ENCODE results near the gene BRINP2. TPM values are rescaled to one million over a fixed set of nuclear protein-coding genes. Genes with fewer than 3 reads are reported as not detected.

BRINP2 gene
- total and polyA plus RNA-seq, 4 donors, result 0.04 to 0.15 (median 0.05) TPM

DNA sequence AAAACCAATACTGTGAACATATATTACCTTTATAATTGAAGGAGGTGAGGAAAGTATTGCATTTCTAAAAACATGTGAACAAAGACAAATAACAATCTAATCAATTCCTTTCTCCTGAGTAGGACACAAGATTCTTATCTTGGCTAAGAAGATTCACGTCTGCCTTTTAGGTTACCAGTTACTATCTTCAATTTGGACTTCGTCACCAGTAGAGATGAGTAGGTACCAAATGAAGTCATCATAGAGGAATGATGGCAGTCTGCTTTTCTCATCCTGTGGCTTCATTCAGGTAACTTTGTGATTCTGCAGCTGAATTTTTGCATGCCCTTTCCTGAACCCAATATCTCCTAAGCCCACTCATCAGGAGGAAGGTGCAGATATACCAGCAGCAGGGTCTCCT lies 38.6 kb upstream of the BRINP2 start:
- TF ChIP-seq, protein P1, sequence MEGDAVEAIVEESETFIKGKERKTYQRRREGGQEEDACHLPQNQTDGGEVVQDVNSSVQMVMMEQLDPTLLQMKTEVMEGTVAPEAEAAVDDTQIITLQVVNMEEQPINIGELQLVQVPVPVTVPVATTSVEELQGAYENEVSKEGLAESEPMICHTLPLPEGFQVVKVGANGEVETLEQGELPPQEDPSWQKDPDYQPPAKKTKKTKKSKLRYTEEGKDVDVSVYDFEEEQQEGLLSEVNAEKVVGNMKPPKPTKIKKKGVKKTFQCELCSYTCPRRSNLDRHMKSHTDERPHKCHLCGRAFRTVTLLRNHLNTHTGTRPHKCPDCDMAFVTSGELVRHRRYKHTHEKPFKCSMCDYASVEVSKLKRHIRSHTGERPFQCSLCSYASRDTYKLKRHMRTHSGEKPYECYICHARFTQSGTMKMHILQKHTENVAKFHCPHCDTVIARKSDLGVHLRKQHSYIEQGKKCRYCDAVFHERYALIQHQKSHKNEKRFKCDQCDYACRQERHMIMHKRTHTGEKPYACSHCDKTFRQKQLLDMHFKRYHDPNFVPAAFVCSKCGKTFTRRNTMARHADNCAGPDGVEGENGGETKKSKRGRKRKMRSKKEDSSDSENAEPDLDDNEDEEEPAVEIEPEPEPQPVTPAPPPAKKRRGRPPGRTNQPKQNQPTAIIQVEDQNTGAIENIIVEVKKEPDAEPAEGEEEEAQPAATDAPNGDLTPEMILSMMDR (IDR thresholded peaks at IDR 0.05; ENCODE audit: control extremely low read depth, extremely low read depth), result no peak
- H3K4me1 ChIP-seq (ENCODE audit: control insufficient read depth in 5 of 5, insufficient read depth in 5 of 5, low read length in 5 of 5), result no peaks in the 10 kb centered on the region
- H3K9ac ChIP-seq (ENCODE audit: insufficient read depth in 1 of 2, low read length in 2 of 2), result no peak overlapping the region
- H3K27ac ChIP-seq (ENCODE audit: low read depth in 1 of 2, low read length in 1 of 2), result no peak overlapping the region
- no peaks in the 10 kb centered on the region for H3K36me3 ChIP-seq (ENCODE audit: control insufficient read depth in 4 of 4, insufficient read depth in 4 of 4, low read length in 4 of 4)
- no peak overlapping the region for H3K4me3 ChIP-seq
- DNase-seq, result no peak
- peaks cover 0 to 3% (median 0%) of the 10 kb centered on the region in 4 donors for H3K9me3 ChIP-seq (ENCODE audit: control insufficient read depth in 4 of 4, insufficient read depth in 3 of 4, low read length in 3 of 4)
- 84 to 86% methylated on average over 2 of the region's 2 CpGs for WGBS, 2 donors
- no peaks in the 10 kb centered on the region for H3K27me3 ChIP-seq (ENCODE audit: control insufficient read depth in 3 of 3, insufficient read depth in 3 of 3, low read length in 2 of 3)
- no peak for ATAC-seq (ENCODE audit: insufficient read depth, low FRiP score)

DNA sequence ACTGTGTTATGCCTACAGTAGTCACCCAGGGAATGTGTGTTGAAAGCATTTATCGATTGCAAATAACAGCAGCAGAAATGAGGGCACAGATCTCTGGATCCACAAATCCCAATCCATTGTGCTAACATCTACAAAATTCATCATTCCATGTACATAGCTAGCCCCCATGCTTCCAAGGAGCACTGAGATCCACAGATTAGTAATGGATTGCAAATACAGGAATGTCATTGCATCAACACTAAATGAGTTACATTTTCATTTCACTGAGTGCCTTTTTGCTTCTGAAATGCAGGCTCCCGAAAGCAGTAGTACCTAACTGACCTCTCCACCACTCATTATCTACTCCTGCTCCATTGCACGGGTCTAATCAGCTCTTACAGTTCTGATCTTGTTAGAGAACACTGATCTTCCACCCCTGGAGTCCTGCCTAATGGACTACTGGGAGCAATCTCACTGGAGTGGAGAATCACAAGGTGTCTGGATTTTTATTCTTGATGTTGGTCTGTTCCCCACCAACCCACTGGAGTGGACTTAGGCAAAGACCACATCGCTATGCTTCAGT lies 36.7 kb upstream of the BRINP2 start:
- no peaks in the 10 kb centered on the region for H3K9me3 ChIP-seq (ENCODE audit: control insufficient read depth in 4 of 4, insufficient read depth in 3 of 4, low read length in 3 of 4)
- ATAC-seq (ENCODE audit: insufficient read depth, low FRiP score) (no peak), DNase-seq (no peak)
- H3K27me3 ChIP-seq (ENCODE audit: control insufficient read depth in 3 of 3, insufficient read depth in 3 of 3, low read length in 2 of 3), result no peaks in the 10 kb centered on the region
- H3K27ac ChIP-seq (ENCODE audit: low read depth in 1 of 2, low read length in 1 of 2), result no peak overlapping the region
- TF ChIP-seq, protein P1 (IDR thresholded peaks at IDR 0.05; ENCODE audit: control extremely low read depth, extremely low read depth), result no peak
- no peak overlapping the region for H3K4me3 ChIP-seq
- 78 to 85% methylated on average over 4 of the region's 4 CpGs for WGBS, 2 donors
- no peaks in the 10 kb centered on the region for H3K4me1 ChIP-seq (ENCODE audit: control insufficient read depth in 5 of 5, insufficient read depth in 5 of 5, low read length in 5 of 5)
- no peaks in the 10 kb centered on the region for H3K36me3 ChIP-seq (ENCODE audit: control insufficient read depth in 4 of 4, insufficient read depth in 4 of 4, low read length in 4 of 4)
- H3K9ac ChIP-seq (ENCODE audit: insufficient read depth in 1 of 2, low read length in 2 of 2), result no peak overlapping the region

DNA sequence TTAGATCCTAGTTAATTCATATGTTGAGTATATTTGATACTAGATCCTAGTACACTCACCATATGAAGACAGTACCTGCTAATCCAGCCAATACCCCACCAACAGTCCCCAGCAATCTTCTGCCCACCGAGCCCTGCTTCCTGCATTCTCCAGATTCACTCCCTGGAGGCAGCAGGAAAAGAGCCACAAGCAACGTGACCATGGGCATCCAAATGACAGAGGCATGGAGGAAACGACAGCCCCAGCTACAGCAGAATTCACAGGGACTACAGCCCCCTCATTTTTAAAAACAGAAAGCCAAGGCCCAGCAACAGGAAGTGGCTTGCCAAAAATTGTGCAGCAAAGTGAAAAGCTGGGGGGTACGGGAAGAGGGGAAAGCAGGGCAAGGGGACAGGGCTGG lies 35.5 kb upstream of the BRINP2 start:
- DNase-seq (no peak), ATAC-seq (ENCODE audit: insufficient read depth, low FRiP score) (no peak)
- H3K9ac ChIP-seq (ENCODE audit: insufficient read depth in 1 of 2, low read length in 2 of 2), result no peak overlapping the region
- WGBS, 2 donors, result 46 to 56% methylated on average over 4 of the region's 4 CpGs
- H3K4me3 ChIP-seq, result no peak overlapping the region
- TF ChIP-seq, protein P1 (IDR thresholded peaks at IDR 0.05; ENCODE audit: control extremely low read depth, extremely low read depth), result no peak
- no peaks in the 10 kb centered on the region for H3K9me3 ChIP-seq (ENCODE audit: control insufficient read depth in 4 of 4, insufficient read depth in 3 of 4, low read length in 3 of 4)
- no peaks in the 10 kb centered on the region for H3K4me1 ChIP-seq (ENCODE audit: control insufficient read depth in 5 of 5, insufficient read depth in 5 of 5, low read length in 5 of 5)
- no peaks in the 10 kb centered on the region for H3K27me3 ChIP-seq (ENCODE audit: control insufficient read depth in 3 of 3, insufficient read depth in 3 of 3, low read length in 2 of 3)
- H3K36me3 ChIP-seq (ENCODE audit: control insufficient read depth in 4 of 4, insufficient read depth in 4 of 4, low read length in 4 of 4), result no peaks in the 10 kb centered on the region
- H3K27ac ChIP-seq (ENCODE audit: low read depth in 1 of 2, low read length in 1 of 2), result no peak overlapping the region

DNA sequence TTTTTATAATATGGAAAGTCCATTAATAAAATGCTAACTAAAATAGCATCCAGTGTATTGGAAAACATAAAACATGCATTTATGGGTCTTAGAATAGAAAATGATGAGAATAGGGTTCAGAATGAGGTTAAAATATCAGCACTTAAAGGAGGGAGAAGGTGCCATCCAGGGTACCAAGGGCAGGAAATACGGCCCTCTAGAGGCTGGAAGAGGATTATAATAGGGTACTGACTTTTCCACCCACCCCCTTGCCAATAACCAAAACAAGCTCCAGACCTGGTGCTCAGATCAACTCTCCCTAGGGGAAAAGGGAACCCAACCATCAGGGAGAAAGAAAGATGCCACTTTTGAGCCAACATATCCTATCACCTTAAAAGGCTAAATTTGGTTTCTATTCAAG lies 32.9 kb upstream of the BRINP2 start:
- TF ChIP-seq, protein P1 (IDR thresholded peaks at IDR 0.05; ENCODE audit: control extremely low read depth, extremely low read depth), result no peak
- Histone ChIP-seq H3K9ac (ENCODE audit: insufficient read depth in 1 of 2, low read length in 2 of 2) (no peak overlapping the region), H3K4me3 (no peak overlapping the region), H3K36me3 (ENCODE audit: control insufficient read depth in 4 of 4, insufficient read depth in 4 of 4, low read length in 4 of 4) (no peaks in the 10 kb centered on the region), H3K27me3 (ENCODE audit: control insufficient read depth in 3 of 3, insufficient read depth in 3 of 3, low read length in 2 of 3) (no peaks in the 10 kb centered on the region), H3K27ac (ENCODE audit: low read depth in 1 of 2, low read length in 1 of 2) (no peak overlapping the region), H3K4me1 (ENCODE audit: control insufficient read depth in 5 of 5, insufficient read depth in 5 of 5, low read length in 5 of 5) (no peaks in the 10 kb centered on the region), H3K9me3 (ENCODE audit: control insufficient read depth in 4 of 4, insufficient read depth in 3 of 4, low read length in 3 of 4) (no peaks in the 10 kb centered on the region)
- 62 to 64% methylated on average over 1 of the region's 1 CpG for WGBS, 2 donors
- DNase-seq (no peak), ATAC-seq (ENCODE audit: insufficient read depth, low FRiP score) (no peak)

Measured in lung (tissue), 12 donors.